ENCODE results near the gene ZHX3. TPM values are rescaled to one million over a fixed set of nuclear protein-coding genes. Genes with fewer than 3 reads are reported as not detected.

Gene ZHX3
- total RNA-seq, 1 experiment from 2014 or later = 9.6 TPM

GRCh38 chr20:41166201-41167117 lies 151.1 kb downstream of the ZHX3 start (continued):
- TF ChIP-seq NR2C2 (CRISPR knock-in tag; IDR thresholded peaks at IDR 0.05) = no peak

- peaks cover 81% of the 10 kb centered on the region for H3K36me3 Mint-ChIP-seq
- H3K27me3 Mint-ChIP-seq (ENCODE audit: low read depth) = no peaks in the 10 kb centered on the region
- TF ChIP-seq USF2 (CRISPR knock-in tag; IDR thresholded peaks at IDR 0.05) (no peak), ZBTB21 (CRISPR knock-in tag; IDR thresholded peaks at IDR 0.05; ENCODE audit: borderline replicate concordance) (no peak), IRF1 (CRISPR knock-in tag; IDR thresholded peaks at IDR 0.05) (no peak), ARID4B (CRISPR knock-in tag; IDR thresholded peaks at IDR 0.05; ENCODE audit: borderline replicate concordance) (no peak), NR3C1 (CRISPR knock-in tag; conservative IDR thresholded peaks at IDR 0.05; ENCODE audit: low read depth) (no peak), ATF3 (CRISPR knock-in tag; conservative IDR thresholded peaks at IDR 0.05) (no peak), ZNF232 (CRISPR knock-in tag; IDR thresholded peaks at IDR 0.05) (no peak), RELA (CRISPR knock-in tag; IDR thresholded peaks at IDR 0.05; ENCODE audit: borderline replicate concordance) (no peak), GRHL2 (CRISPR knock-in tag; IDR thresholded peaks at IDR 0.05; ENCODE audit: insufficient replicate concordance, severe bottlenecking) (no peak), CBFB (CRISPR knock-in tag; IDR thresholded peaks at IDR 0.05; ENCODE audit: low read depth) (no peak), NR2C2 (CRISPR knock-in tag; IDR thresholded peaks at IDR 0.05) (no peak), JUN (CRISPR knock-in tag; IDR thresholded peaks at IDR 0.05) (no peak), ZNF263 (CRISPR knock-in tag; IDR thresholded peaks at IDR 0.05; ENCODE audit: low read depth) (no peak), ZNF281 (CRISPR knock-in tag; IDR thresholded peaks at IDR 0.05) (no peak), JAZF1 (CRISPR knock-in tag; IDR thresholded peaks at IDR 0.05) (no peak), GTF2I (CRISPR knock-in tag; conservative IDR thresholded peaks at IDR 0.05) (no peak)
- no peak overlapping the region for H3K4me3 Mint-ChIP-seq
- no peak overlapping the region for H3K27ac Mint-ChIP-seq
- H3K4me1 Mint-ChIP-seq = no peaks in the 10 kb centered on the region
- DNase-seq (ENCODE audit: low spot score) (no peak), ATAC-seq (no peak)
- ChIA-PET POLR2A (no interaction called here), CTCF (interaction anchor here (1.2 kb wide), 1 partner anchor 8 kb away, joined by 4 read pairs; no protein-coding TSS in a partner anchor)
- no peaks in the 10 kb centered on the region for H3K9me3 Mint-ChIP-seq
These were observed 152.3 kb downstream of the ZHX3 start for GRCh38 chr20:41165001-41165882.

Measured in WTC11 (cell line).